ENCODE measurements around the gene SERPINE2. TPM values are rescaled to one million over a fixed set of nuclear protein-coding genes. Genes with fewer than 3 reads are reported as not detected.

Gene SERPINE2
- total RNA-seq, 6 donors from 2014 or later, result 1.0 to 11.7 (median 3.3) TPM

DNA sequence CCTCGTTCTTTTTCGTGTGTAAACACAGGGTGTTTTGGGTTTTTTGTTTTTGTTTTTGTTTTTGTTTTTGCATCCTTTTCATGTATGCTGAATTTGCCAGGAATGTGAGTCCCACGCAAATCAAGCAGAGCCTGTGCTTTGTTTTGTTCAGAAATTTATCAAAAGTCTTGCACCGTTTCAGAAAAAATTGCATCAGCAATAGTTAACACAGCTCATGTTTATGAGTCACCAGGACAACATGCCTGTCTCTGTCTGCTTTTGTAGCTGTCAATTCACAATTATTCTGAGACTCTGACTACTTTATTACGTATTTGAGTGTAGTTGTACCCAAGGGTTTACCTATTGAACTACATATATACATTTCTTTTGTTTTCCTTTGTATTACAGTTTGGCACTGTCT lies 43.5 kb downstream of the SERPINE2 start:
- H3K4me1 ChIP-seq, result no peaks in the 10 kb centered on the region
- 70 to 86% methylated on average over 5 of the region's 5 CpGs for WGBS, 2 donors
- ATAC-seq (ENCODE audit: low FRiP score in 2 of 2) (no peak), DNase-seq (no peak)
- TF ChIP-seq POLR2AphosphoS5 (IDR thresholded peaks at IDR 0.05) (no peak), CTCF (IDR thresholded peaks at IDR 0.05) (no peak), POLR2A (IDR thresholded peaks at IDR 0.05) (no peak), EP300 (IDR thresholded peaks at IDR 0.05) (no peak)
- H3K4me3 ChIP-seq, result no peak overlapping the region
- no peaks in the 10 kb centered on the region for H3K36me3 ChIP-seq
- H3K27ac ChIP-seq, result no peak overlapping the region
- no peaks in the 10 kb centered on the region for H3K9me3 ChIP-seq
- no peaks in the 10 kb centered on the region for H3K27me3 ChIP-seq

- H3K9me3 ChIP-seq, result no peaks in the 10 kb centered on the region
- H3K4me1 ChIP-seq, result no peaks in the 10 kb centered on the region
- WGBS, 2 donors, result 85 to 89% methylated on average over 4 of the region's 4 CpGs
- no peak for DNase-seq
- no peak overlapping the region for H3K4me3 ChIP-seq
- TF ChIP-seq POLR2AphosphoS5 (IDR thresholded peaks at IDR 0.05) (no peak), EP300 (IDR thresholded peaks at IDR 0.05) (no peak), CTCF (IDR thresholded peaks at IDR 0.05) (no peak), POLR2A (IDR thresholded peaks at IDR 0.05) (no peak)
- no peak overlapping the region for H3K27ac ChIP-seq
- H3K36me3 ChIP-seq, result no peaks in the 10 kb centered on the region
- H3K27me3 ChIP-seq, result no peaks in the 10 kb centered on the region
- ATAC-seq (ENCODE audit: low FRiP score in 2 of 2), result no peak
These were observed 44.4 kb downstream of the SERPINE2 start for GRCh38 chr2:223994562-223995162.

GRCh38 chr2:223993634-223994232 lies 45.4 kb downstream of the SERPINE2 start:
- Histone ChIP-seq H3K4me1 (no peaks in the 10 kb centered on the region), H3K27me3 (no peaks in the 10 kb centered on the region), H3K4me3 (no peak overlapping the region), H3K27ac (no peak overlapping the region), H3K9me3 (no peaks in the 10 kb centered on the region), H3K36me3 (no peaks in the 10 kb centered on the region)
- ATAC-seq (ENCODE audit: low FRiP score in 2 of 2) (peak in 1 of 2 donors; percentile 85), DNase-seq (peak in 1 of 2 donors; percentile 28)
- WGBS, 2 donors, result 32% methylated on average over 5 of the region's 5 CpGs
- TF ChIP-seq POLR2A (IDR thresholded peaks at IDR 0.05) (no peak), CTCF (IDR thresholded peaks at IDR 0.05) (peak; percentile 44 to 74 (median 66))

DNA sequence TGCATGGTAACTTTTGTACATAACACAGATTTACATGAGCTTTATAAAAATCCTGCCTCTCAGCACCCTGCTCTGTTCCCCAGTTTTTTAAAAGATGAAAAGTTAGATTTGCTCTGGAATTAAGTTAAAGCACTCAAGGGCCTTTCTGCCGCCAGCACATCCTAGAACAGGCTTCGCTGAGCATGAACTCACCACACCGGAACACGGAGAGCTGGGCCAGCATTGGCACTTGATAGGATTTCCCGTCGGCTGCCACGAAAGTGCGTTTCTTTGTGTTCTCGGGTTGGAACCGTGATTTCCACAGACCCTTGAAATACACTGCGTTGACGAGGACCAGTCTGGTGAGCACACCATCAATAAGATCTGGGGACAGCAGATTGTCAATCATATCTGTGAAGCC lies 47.5 kb downstream of the SERPINE2 start:
- TF ChIP-seq EP300 (IDR thresholded peaks at IDR 0.05) (no peak), POLR2AphosphoS5 (IDR thresholded peaks at IDR 0.05) (no peak), POLR2A (IDR thresholded peaks at IDR 0.05) (no peak), CTCF (IDR thresholded peaks at IDR 0.05) (no peak)
- Histone ChIP-seq H3K4me1 (no peaks in the 10 kb centered on the region), H3K27me3 (no peaks in the 10 kb centered on the region), H3K27ac (no peak overlapping the region), H3K4me3 (no peak overlapping the region), H3K9me3 (no peaks in the 10 kb centered on the region), H3K36me3 (no peaks in the 10 kb centered on the region)
- WGBS, 2 donors, result 91 to 92% methylated on average over 12 of the region's 12 CpGs
- no peak for DNase-seq
- no peak for ATAC-seq (ENCODE audit: low FRiP score in 2 of 2)

GRCh38 chr2:223989856-223990232 lies 49.2 kb downstream of the SERPINE2 start:
- DNase-seq (no peak), ATAC-seq (ENCODE audit: low FRiP score in 2 of 2) (peak in 1 of 2 donors; percentile 41)
- no peaks in the 10 kb centered on the region for H3K36me3 ChIP-seq
- H3K9me3 ChIP-seq, result no peaks in the 10 kb centered on the region
- WGBS, 2 donors, result 74 to 83% methylated on average over 3 of the region's 3 CpGs
- no peak for TF ChIP-seq CTCF (IDR thresholded peaks at IDR 0.05)
- TF ChIP-seq EP300 (IDR thresholded peaks at IDR 0.05), result no peak
- TF ChIP-seq POLR2A (IDR thresholded peaks at IDR 0.05), result no peak
- TF ChIP-seq POLR2AphosphoS5 (IDR thresholded peaks at IDR 0.05), result no peak
- H3K27me3 ChIP-seq, result no peaks in the 10 kb centered on the region
- H3K4me1 ChIP-seq, result no peaks in the 10 kb centered on the region
- H3K4me3 ChIP-seq, result no peak overlapping the region
- no peak overlapping the region for H3K27ac ChIP-seq

Data from upper lobe of left lung (tissue), 6 donors.